LHCN-M2 (cell line): ENCODE measurements around the gene PCNX2. TPM values are rescaled to one million over a fixed set of nuclear protein-coding genes. Genes with fewer than 3 reads are reported as not detected.

Experiments used
- DNase-seq: peaks from one replicate; pipeline ENCODE4 v3.0.0-alpha.2; 2012; ENCODE audit warnings: low read depth
- total RNA-seq: library from RNA; depleted of rRNA; stranded (reverse); fragments of >200 nt; gene quantifications from 2 replicates; pipeline ENCODE4 v1.2.3, GENCODE V29; 2014

Gene PCNX2
- total RNA-seq, 1 experiment from 2014 or later, result 4.5 TPM

DNA sequence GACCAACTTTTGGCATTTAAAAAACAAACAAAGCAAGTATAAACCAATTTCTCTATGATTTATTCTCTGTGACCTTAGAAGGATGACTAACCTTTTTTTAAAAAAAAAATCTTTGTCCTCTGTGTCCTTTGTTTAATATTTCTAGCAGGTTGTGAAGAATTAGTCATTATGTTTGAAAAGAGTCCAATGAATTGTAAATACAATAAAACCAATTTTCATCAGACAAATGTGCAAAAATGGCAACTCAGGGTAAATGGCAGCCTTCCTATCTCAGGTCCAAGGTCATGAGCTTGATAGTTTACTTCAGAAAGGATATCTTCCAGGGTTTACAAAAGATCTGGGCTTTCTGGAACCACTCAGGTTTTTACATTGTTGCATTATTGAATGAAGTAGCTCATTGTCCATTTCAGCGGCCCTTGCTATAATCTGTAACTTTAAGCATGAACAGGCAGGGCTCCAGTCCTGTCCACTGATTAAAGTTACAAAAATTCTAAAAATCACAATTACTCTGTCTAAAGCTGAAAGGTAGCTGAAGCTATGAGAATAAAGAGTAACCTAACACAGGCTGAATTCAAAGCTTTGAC lies 20.3 kb upstream of the PCNX2 start:
- no peak for DNase-seq

DNA sequence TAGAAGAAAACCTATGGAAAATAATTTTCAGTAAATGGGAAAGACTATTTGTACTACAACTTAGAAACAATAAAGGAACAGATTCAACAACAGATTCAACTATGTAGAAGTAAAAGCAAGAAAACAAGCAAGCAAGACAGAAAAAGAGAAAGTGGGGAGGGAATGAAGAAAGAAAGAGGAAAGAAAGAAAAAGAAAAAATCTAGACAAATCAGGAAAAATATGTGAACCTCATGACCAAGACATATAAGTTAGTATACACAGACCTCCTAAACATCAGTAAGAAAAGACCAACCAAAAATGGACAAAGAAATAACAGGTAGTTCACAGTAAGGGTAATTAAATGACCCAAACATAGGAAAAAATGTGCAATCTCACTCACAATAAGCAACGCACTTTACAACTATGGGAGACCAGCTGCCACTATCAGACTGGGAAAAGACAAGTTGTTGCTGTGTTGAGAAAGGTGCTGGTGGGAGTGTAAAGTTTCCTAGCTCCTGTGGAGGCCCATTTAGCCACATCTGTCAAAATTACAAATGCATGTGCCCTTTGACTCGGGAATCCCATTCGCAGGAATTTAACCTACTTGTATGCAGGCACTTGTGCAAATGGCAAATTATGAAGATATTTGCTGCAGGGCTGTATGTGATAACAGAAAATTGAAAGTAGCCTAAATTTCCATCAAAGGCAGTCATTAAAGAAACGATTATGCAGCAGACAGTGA lies 18.1 kb upstream of the PCNX2 start:
- no peak for DNase-seq

DNA sequence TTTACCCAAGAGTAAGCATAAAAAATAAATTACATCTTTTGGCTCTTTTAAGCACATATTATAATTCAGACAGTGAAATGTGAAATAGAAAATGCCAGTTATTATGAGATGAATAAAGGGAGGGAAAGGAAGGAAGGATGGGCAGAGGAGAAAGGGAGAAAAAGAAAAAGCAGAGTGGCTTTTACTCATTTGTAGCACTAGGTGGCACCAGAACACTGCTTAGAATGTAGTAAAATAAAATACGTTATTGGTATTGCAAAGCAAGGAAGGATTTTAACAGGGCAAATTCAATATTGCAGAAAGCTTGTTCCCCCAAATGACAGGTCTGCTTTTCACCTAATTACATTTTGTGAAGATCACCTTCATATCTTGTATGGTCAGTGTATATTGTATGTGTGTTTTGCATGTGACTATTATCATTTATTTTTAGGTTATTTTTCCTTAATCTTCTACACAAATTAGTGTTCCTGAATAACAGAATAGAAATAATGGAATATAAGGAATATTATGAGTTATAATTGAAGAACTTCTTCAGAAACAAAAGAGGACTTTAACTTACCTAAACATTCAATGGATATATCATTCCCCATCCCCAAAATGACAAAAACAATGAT lies 9.1 kb upstream of the PCNX2 start:
- peak; percentile 19 for DNase-seq

DNA sequence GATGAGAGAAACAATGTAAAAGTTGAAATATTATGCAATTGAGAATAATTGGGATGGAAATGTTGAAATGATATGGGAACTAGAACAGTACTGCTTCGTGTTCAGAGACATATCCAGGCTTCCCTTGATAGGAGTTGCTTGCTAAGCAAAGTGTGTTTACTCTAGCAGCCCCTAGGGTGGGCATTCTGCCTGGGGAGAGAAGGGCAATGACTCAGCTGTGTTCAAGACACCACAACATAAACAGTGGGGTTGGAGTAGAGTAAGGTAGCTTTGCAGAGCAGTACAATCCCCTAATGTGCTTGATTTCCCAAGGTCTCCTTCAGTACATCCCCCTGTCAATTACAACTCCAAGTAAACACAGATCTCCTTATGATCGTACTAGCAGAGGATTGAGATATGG lies 4.8 kb upstream of the PCNX2 start:
- no peak for DNase-seq

DNA sequence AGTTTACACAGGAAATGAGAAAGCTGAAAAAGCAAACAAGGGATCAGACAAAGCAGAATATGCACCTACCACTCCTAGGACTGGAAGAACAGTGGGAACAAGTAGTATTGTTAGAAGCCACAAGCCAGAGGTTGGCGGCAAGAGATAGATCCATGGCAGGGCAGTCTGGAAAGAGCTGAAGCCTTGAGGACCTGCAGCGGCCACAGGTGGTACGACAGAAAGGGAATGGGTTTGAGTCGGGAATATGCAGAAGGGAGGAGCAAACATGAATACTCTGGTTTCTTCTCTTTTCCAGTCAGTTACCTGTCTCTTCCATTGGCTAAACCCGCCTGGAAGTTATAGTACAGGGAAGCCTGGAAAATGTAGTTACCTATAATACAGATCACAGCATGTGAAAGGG lies 3.9 kb upstream of the PCNX2 start:
- no peak for DNase-seq

DNA sequence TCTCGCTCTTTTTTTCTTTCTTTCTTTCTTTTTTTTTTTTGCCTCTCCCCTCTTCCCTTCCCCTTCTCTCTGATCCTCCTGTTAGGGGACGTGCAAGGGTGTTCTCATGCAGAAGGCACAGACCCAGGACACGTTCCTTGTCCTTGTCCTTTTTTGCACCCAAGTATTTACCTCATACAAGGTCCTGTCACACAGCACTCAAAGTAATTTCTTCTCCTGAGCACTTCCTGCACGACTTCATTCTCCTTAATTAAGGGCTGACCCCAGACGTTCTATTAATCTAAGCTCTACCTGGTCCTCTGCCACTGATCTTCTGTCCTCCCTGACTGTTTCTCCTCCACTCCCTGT lies 424 bp upstream of the PCNX2 start:
- DNase-seq, result no peak

DNA sequence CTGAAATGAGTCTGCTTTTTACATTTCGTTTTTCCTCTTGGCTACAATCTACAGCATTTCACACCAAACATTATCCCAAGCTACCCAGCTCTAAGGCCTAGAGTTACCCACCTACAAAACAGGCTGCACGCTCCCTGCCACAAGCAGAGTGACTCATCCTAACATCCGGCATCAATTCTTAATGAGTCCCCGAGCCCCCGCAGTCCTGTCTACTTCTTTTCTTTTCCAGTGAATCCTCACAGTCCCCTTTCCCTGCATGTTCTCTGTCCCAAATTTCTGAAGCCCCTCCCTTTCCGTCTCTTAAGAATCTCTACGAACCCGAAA lies 650 bp downstream of the PCNX2 start:
- DNase-seq, result peak; percentile 63

DNA sequence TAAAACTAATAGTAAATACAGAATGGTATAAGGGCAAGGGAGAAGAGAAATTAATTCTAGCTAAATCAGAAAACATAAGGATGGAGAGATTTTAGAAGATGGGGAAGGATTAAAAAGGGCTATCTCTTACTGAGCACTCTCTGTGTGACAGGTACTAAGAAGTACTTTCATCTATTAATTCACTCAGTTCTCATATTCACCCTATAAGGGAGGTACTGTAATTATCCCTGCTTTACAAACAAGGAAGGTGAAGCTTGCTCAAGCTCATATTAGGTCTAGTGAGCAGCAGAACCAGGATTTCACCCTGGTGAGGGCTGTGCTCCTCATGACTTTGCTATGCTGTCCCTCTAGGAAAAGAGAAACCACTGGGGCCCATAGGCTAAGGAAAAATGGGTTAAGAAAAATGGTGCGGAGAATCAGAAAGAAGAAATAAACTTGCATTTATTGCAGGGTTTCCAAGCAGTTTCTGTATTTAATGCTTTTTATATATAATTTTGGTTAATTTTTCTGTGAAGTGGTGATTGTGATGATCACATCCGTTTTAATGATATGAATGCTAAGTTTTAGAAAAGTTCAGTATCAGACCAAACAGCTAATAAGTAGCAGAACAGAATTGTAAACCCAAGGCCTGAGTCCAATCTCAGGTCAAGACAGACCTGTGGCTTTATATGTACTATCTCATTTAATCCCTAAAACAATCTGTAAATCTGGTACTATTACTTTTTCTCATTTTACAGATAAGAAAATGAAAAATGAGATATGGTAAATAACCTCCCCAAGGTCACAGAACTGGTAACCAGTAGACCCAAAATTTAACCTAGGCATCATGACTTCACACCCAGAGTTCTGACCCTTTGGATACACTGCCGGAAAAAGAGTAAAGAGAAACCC lies 1.7 kb downstream of the PCNX2 start:
- DNase-seq, result no peak

DNA sequence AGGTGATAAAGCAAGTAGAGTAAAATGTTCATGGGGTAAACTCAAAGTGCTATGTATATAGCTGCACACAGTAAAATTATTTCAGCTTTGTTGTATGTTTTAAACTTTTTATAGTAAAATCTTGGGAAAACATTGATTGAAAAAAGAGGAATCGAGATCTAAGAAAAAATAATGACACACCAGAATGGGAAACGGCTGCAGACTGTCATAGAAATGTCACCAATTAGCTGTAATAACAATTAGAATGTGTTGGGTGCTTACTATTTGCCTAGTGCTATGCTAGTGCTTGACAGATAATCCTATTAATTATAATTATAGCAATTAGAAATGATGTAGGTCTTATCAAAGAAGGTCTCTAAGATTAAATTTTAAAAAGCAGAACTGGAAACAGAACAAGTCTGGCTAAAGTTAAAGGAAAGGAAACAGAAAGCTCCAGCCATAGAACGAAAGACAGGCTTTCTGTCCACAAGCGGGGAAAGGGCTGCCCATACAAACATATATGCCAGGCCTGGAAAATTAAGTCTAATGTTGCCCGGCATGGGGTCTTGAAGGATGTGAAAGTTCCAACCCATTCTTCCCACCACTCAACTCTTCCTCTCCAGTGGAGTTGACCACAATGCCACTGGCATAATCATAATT lies 5.0 kb downstream of the PCNX2 start:
- DNase-seq, result no peak

DNA sequence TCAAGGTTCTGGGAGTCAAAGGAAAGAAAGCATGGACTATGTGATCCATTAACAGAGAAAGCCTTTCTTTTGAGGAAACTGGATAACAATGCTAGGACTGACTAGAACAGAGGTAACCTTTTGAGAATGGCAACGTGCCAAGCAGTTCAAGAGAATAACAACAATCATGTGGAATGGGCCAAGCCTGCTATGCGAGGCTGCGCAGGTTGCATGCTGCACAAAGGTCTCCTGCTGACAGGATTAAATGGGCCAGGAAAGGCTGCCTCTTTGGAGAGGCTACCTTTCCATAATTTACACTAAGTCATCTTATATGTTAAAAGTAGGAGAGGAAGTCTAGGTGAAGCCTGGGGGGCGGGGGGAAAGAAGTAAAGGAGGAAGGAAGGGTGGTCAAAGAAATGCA lies 5.8 kb downstream of the PCNX2 start:
- no peak for DNase-seq

DNA sequence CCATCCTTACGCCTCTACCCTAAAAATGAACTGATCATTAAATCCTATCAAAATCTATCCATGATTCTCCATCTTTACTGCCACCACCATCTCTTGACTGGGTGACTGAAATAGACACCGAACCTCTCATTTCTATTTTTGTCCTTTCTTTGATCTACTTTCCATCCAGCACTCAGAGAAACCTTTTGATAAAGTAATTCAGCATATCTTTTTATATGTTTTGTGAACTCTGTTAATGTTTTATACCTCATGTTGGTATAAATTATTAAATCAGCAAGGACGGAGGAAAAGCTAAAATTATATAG lies 13.0 kb downstream of the PCNX2 start:
- DNase-seq, result no peak

DNA sequence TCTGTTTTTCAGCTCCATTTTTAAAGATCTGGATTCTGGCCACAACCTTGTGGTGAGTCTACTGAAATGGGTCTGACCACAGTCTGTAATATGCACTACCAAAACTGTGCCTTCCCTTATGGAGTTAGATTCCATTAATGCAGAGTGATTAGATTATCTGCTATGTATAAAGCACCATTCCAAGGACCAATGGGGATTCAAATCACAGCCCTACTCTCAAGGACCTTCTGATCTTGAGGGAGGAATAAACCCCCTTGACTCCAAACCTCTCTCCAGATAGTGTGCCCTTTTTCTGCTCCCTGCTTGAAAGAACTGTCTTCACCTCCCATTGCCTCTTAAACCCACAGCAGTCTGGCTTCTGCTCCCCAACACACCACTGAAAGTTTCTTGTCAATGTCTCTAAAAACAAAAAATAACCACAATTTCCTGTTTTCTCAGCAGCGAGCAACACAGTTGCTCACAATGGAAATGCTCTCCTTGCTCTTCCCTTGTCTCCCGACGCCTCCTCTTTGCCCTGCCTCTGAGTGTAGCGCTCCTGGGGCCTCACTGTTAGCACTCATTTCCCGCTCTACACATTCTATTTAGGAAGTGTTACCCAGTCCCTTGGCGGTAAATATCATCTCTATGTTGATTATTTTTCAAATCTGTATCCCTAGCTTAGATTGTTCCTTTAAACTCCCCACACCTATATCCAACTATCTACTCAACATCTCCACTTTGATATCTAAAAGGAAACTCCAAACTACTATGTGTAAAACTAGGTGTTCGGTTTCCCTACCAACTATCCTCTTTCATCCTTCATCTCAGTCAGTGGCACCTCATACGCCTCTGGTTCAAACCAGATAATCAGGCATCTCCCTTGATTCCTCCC lies 13.6 kb downstream of the PCNX2 start:
- peak; percentile 65 for DNase-seq

DNA sequence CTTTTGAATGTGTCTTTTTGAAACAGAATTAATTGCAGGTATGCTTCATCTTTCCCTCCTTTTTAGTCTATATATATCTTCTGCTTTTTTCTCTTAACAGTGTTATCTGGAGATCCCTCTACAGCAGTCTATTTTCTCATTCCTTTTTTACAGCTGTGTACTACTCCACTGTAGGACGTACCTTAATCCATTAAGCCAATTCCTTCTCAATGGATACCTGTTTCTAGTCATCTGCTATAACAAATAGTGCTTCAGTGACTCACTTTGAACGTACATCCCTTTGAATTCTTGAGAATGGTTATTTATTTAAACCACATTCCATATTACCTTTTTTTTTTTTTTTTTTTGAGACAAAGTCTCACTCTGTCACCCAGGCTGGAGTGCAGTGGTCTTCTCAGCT lies 15.6 kb downstream of the PCNX2 start:
- DNase-seq, result no peak

DNA sequence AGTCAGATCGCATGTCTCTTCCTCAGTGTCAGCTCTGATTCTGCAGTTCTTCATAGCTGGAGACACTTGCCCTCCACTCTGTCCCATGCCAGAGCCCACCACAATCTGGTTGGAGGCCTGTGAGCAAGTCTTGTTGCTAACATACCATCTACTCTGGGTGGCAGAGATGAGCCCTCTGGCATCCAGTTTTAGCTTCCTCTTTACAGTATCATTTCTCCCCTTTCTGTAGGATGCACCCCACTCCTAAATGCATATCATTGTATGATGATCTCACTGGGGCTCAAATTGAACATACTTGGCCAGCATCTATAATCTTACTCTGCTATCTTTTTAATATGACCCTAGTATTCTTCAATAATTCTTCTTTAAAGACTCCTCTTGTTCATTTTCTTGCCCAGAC lies 16.9 kb downstream of the PCNX2 start:
- no peak for DNase-seq

DNA sequence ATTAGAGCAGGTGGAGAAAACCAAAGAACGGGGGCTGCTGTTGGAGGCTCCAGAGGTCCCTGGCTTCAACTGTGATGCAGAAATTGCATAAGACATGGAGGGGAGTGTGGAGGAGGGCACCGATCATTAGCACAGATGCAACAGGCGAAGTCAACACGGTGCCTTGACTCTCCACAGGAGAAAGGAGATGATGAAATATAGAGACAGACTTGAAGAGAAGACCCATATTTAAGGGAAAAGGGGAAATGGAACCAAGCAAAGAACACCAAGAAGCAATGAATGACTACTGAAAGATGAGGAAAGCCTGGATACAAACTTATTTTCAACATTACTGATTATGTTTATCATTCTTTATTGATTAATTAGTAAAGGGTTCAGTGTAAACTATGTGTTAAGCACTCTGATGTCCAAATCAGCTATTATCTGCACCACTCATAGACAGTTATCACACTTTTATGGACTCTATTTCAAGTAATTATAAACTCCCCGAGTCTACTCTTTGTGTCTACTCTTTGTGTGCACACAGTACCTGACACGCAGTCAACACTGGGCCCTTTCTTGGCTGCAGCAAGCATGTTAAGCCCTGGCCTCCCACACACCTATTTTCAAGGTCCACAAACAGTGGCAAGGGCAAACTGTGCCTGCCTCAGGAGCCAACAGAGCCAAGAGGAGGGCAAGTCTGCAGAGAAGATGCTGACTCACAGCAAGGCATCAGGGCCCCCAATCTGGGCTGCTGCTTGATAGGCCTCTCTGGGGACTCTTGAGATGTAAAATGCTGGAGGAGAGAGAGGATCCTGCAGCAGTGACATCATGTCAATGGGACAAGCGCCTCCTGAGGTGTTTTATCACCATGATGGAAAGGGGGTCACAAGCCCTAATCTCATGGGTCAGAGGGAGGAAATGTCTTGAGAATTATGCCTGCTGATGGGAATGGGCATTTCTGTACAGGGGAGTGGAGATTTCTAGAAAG lies 17.6 kb downstream of the PCNX2 start:
- DNase-seq, result no peak

DNA sequence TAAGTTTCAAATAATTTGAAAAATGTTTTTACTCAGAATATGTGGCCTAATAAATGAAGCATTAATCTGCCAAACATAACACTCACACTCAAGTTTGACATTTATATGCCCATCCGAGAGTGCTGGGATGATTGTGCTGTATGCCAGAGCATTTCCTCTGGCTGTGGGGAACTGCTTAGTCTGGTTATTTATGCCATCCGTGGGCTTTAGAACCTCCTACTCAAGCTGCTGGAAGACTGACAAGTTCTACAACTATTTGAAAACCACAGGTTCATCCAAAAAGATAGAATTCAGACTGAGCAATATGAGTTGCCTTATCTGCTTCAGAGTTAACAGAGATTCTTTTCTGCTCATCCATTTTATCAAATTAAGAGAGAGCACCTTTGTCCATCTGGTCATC lies 25.9 kb downstream of the PCNX2 start:
- peak; percentile 46 for DNase-seq

DNA sequence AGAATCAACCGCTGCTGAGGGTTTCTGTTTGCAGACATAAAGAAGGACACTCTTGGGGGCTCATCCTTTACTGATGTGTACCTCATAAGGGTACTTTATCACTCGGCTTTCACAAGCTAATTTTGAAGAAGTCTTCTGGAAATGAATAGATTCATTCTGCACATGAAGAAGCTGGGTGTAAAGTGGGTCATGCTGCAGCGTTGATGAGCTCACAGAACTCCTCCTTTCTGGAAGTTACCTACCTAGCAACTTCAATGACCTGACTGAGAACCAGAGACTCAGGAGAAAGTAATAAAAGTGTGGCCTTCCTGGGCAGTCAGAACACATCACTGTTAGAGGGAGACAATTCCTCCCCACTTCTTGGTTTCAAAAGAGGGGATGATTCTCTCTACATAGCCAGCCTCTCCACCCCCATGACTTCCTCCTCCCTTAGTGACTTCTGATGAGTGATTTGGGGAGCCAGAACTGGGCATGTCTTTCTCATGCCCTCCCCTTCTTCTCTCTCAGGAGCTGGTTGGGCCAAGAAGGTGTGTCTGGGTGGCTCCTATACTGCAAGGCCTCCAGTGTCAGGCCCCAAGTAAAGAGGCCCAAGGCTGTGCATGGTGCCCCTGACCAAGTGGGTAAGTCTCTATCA lies 27.0 kb downstream of the PCNX2 start:
- DNase-seq, result no peak

DNA sequence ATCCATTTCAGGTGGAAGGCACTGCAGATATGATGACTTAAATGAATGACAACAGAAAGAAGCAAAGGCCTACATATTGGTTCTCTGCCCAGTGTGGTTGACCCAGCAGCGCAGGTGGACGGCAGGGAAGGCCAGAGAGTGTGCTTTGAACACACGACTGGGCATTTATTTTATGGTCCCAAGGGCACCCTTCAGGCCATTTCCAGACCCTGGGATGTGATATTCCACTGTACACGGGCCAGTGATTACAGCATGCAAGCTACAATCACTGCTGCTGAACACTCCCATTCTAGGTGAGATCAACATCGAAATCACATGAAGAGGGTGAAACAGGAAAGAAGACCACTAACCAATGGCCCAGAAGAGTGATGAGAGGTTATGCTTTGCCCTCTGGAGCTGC lies 33.8 kb downstream of the PCNX2 start:
- DNase-seq, result no peak

DNA sequence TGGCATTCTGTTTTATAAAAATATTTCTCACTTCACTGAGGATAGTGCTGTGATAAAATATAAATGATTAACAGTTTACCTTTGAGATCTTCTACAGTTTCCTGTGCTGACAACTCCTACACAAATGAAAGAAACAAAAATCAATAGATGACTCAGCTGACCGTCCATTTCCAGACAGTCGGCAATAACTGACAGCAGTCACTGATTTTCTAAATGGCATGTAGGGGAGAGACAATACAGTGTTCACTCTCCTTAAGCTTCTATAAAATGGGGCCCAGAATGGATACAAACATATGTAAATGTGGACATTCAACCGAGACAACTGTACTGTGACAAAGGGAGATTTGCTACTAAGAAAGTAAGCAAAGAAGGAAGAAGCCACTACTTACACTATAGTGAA lies 34.3 kb downstream of the PCNX2 start:
- no peak for DNase-seq

DNA sequence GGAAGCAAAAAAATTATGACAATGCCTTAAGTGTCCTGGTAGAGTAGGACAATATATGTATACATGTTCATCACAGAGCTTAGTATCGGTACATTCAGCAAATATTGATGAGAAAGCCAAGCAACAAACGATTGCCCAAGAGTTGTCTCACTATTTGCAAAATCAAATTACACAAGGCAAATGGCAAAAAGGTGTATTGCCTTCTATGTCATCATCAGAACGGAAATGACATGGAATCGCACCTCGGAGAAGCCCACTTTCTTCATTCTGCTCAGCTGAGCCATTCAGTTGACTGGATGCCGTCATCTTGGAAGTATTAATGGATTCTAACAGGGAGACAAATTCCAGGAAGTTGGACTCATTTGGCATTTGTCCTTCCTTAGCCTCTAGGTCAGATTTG lies 37.7 kb downstream of the PCNX2 start:
- DNase-seq, result no peak
